Panc1 (cell line): ENCODE results near the gene FIGN. TPM values are rescaled to one million over a fixed set of nuclear protein-coding genes. Genes with fewer than 3 reads are reported as not detected.

Experiments used
- ATAC-seq: fragments of 200-7000 bp; cut with Tn5 transposase; 2 replicates; pipeline ENCODE4 v1.9.1; 2020; ENCODE audit warnings: mild to moderate bottlenecking, moderate library complexity
- BruUV-seq: library from RNA; stranded (reverse); fragments of 400-500 nt; replicated peaks from 2 replicates; lab custom pipeline; 2021; lab: Mats Ljungman, UMichigan
- CTCF ChIA-PET: fragments of 300-600 bp; sonication (Branson Sonifier 250); formaldehyde crosslinking; loops from one replicate; lab custom pipeline; 2022; ENCODE audit warnings: antibody characterized with exemption; lab: Charles Lee
- POLR2A ChIA-PET: fragments of 300-600 bp; sonication (Branson Sonifier 250); formaldehyde crosslinking; loops from one replicate; lab custom pipeline; 2022; ENCODE audit warnings: antibody characterized with exemption; lab: Charles Lee
- DNase-seq: peaks from one replicate; pipeline ENCODE4 v3.0.0-alpha.2; 2010; ENCODE audit warnings: low read depth, low spot score
- H3K27ac ChIP-seq: 2 replicates; pipeline ENCODE4 v1.5.1; 2011; ENCODE audit warnings: mild to moderate bottlenecking, low read length, inconsistent platforms
- H3K27me3 ChIP-seq: fragments of 200-500 bp; sonication (Bioruptor generic); 2 replicates; pipeline ENCODE4 v1.6.0; 2014; ENCODE audit warnings: low read length, inconsistent platforms; ENCODE audit not compliant: control insufficient read depth, insufficient read depth
- H3K36me3 ChIP-seq: fragments of 200-500 bp; sonication (Bioruptor generic); 2 replicates; pipeline ENCODE4 v1.5.1; 2014; ENCODE audit warnings: inconsistent platforms, mild to moderate bottlenecking, low read length, moderate library complexity; ENCODE audit not compliant: control insufficient read depth, insufficient read depth
- H3K4me1 ChIP-seq: 2 replicates; pipeline ENCODE4 v1.5.1; 2011; ENCODE audit warnings: inconsistent platforms, mild to moderate bottlenecking, low read length, moderate library complexity; ENCODE audit not compliant: control insufficient read depth, insufficient read depth
- H3K4me3 ChIP-seq, 2 experiments: 2 replicates each; pipeline ENCODE4 v1.5.1; 2011 to 2012; ENCODE audit warnings: low read depth in 2 of 2, low read length in 2 of 2, mild to moderate bottlenecking in 2 of 2, inconsistent platforms in 1 of 2, moderate library complexity in 1 of 2
- H3K9me3 ChIP-seq: fragments of 200-500 bp; sonication (Bioruptor generic); 2 replicates; pipeline ENCODE4 v1.5.1; 2014; ENCODE audit warnings: low read depth, mild to moderate bottlenecking, inconsistent platforms, low read length, moderate library complexity; ENCODE audit not compliant: control insufficient read depth, insufficient read depth
- CTCF ChIP-seq: fragments of 450-650 bp; IDR thresholded peaks from 2 replicates; pipeline ENCODE4 v1.5.1; 2017; ENCODE audit warnings: mild to moderate bottlenecking
- POLR2AphosphoS5 ChIP-seq: IDR thresholded peaks from 2 replicates; pipeline ENCODE4 v1.6.1; 2012; ENCODE audit warnings: mild to moderate bottlenecking, low read depth, low read length, moderate library complexity
- REST ChIP-seq, 2 experiments: IDR thresholded peaks; 2 replicates each; pipeline ENCODE4 v1.6.1; 2011 to 2012; ENCODE audit warnings: low read depth in 2 of 2, control low read depth in 1 of 2, low read length in 1 of 2, mild to moderate bottlenecking in 1 of 2, moderate library complexity in 1 of 2; ENCODE audit not compliant: insufficient read depth in 1 of 2
- SIN3A ChIP-seq: IDR thresholded peaks from 2 replicates; pipeline ENCODE4 v1.6.1; 2012; ENCODE audit warnings: low read depth, mild to moderate bottlenecking, low read length, moderate library complexity, borderline replicate concordance; ENCODE audit not compliant: insufficient read depth
- TCF7L2 ChIP-seq: IDR thresholded peaks from 2 replicates; pipeline ENCODE4 v1.6.1; 2011; ENCODE audit warnings: mild to moderate bottlenecking, low read depth, low read length, inconsistent platforms
- in situ Hi-C: cut with HindIII; loops from 2 replicates; pipeline ENCODE4 v1.10.0; 2016; ENCODE audit warnings: low sequenced_read_pairs, low pct_unique_long_range_greater_than_20kb
- intact Hi-C: fragments of 100-400 bp; cut with micrococcal nuclease; formaldehyde crosslinking; loops from one replicate; pipeline ENCODE4 v1.10.0; 2022; ENCODE audit not compliant: unreplicated experiment
- total RNA-seq: library from RNA; stranded (reverse); gene quantifications from one replicate; pipeline ENCODE4 v1.2.1, GENCODE V29; 2021; ENCODE audit not compliant: unreplicated experiment

Gene FIGN
- total RNA-seq, 1 experiment from 2014 or later = 19.5 TPM

- ChIA-PET CTCF (no interaction called here), POLR2A (no interaction called here)
- H3K27me3 ChIP-seq = no peaks in the 10 kb centered on the region
- in situ Hi-C loops = no loop called here
- H3K27ac ChIP-seq = no peak overlapping the region
- no peak overlapping the region for H3K4me3 ChIP-seq
- DNase-seq (no peak), ATAC-seq (no peak)
- BruUV-seq = no TSS peak
- no peaks in the 10 kb centered on the region for H3K4me1 ChIP-seq
- H3K9me3 ChIP-seq = no peaks in the 10 kb centered on the region
- no peaks in the 10 kb centered on the region for H3K36me3 ChIP-seq
- intact Hi-C loops = no loop called here
- no peak for TF ChIP-seq TCF7L2
- TF ChIP-seq POLR2AphosphoS5 = no peak
- TF ChIP-seq CTCF = peak; percentile 4; the same call in 1 of the 2 replicates
- TF ChIP-seq REST (IDR thresholded peaks at IDR 0.05; ENCODE audit: insufficient read depth in 1 of 2, low read depth in 2 of 2, low read length in 1 of 2) = no peak
- no peak for TF ChIP-seq SIN3A
These were observed 43.7 kb downstream of the FIGN start for GRCh38 chr2:163692081-163692480.

GRCh38 chr2:163690896-163691295 lies 44.9 kb downstream of the FIGN start:
- H3K27me3 ChIP-seq = no peaks in the 10 kb centered on the region
- intact Hi-C loops = no loop called here
- DNase-seq = no peak
- no TSS peak for BruUV-seq
- no peak for TF ChIP-seq SIN3A
- no peak for TF ChIP-seq TCF7L2
- no peak for TF ChIP-seq CTCF
- no peak for TF ChIP-seq POLR2AphosphoS5
- no peak for TF ChIP-seq REST (IDR thresholded peaks at IDR 0.05; ENCODE audit: insufficient read depth in 1 of 2, low read depth in 2 of 2, low read length in 1 of 2)
- CTCF ChIA-PET = no interaction called here
- H3K9me3 ChIP-seq = no peaks in the 10 kb centered on the region
- in situ Hi-C loops = no loop called here
- H3K36me3 ChIP-seq = no peaks in the 10 kb centered on the region
- no peak overlapping the region for H3K4me3 ChIP-seq
- no peak for ATAC-seq
- POLR2A ChIA-PET = no interaction called here
- H3K27ac ChIP-seq = no peak overlapping the region
- no peaks in the 10 kb centered on the region for H3K4me1 ChIP-seq
